ENCODE measurements around the gene CFAP126.

- TF ChIP-seq CTCF (conservative IDR thresholded peaks at IDR 0.05) = no peak
- no peak for TF ChIP-seq EZH2 (IDR thresholded peaks at IDR 0.05; ENCODE audit: low read depth)
Measured at GRCh38 chr1:161407451-161407985, 39.8 kb upstream of the CFAP126 start.

Measured in PC-9 (cell line).